GM19467 (cell line): ENCODE measurements around the gene VWA5A.

Experiments
- ATAC-seq: cut with Tn5 transposase; IDR thresholded peaks from one replicate; pipeline ENCODE4 v1.9.1; 2021; ENCODE audit warnings: mild to moderate bottlenecking, moderate library complexity; ENCODE audit not compliant: unreplicated experiment

The VWA5A gene, protein sequence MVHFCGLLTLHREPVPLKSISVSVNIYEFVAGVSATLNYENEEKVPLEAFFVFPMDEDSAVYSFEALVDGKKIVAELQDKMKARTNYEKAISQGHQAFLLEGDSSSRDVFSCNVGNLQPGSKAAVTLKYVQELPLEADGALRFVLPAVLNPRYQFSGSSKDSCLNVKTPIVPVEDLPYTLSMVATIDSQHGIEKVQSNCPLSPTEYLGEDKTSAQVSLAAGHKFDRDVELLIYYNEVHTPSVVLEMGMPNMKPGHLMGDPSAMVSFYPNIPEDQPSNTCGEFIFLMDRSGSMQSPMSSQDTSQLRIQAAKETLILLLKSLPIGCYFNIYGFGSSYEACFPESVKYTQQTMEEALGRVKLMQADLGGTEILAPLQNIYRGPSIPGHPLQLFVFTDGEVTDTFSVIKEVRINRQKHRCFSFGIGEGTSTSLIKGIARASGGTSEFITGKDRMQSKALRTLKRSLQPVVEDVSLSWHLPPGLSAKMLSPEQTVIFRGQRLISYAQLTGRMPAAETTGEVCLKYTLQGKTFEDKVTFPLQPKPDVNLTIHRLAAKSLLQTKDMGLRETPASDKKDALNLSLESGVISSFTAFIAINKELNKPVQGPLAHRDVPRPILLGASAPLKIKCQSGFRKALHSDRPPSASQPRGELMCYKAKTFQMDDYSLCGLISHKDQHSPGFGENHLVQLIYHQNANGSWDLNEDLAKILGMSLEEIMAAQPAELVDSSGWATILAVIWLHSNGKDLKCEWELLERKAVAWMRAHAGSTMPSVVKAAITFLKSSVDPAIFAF

DNA sequence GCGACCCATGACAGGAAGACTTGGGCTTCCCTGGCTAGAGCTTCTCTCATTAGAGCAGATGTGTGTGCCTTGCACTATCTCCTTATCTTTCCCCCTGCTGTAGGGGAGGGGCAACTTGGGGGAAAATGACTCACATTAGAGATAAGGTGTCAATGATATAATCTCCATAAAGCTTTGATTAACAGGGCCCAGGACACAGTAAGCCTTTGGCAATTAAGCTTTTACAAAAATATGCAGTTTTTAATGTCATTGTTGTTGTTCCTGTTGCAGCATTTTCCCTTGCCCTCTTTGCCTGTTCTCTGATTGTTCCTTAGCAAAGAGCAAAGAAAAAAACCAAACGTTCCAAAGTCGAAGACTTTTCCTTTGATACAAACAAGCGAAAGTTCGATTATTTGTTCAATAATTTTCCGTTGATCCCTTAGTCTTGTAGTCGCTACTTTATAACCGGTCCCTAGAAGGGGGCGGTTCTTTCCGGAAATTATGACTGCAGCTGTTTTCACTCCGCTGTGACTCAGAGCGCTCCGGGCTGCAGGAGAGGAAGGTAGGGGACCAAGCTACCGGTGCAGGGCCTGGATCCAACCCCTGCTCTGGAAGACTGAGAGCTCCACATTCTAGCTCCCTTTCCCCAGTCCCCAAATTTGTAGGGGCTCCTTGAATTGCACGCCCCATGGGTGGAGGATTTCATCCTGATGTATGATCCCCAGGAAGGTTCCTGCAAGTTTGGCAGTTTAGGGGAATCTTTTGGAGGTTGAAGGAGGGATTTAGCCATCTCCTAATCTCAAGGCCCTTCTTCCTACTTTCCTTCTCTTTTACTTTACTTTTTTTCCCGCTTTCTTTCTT lies at the start of gene VWA5A:
TSS of gene VWA5A (plus strand) at position 509 of the 840 bp plus-strand sequence. CDS start 2,062 bp downstream, outside the sequence.
- peak; percentile 99 for ATAC-seq

DNA sequence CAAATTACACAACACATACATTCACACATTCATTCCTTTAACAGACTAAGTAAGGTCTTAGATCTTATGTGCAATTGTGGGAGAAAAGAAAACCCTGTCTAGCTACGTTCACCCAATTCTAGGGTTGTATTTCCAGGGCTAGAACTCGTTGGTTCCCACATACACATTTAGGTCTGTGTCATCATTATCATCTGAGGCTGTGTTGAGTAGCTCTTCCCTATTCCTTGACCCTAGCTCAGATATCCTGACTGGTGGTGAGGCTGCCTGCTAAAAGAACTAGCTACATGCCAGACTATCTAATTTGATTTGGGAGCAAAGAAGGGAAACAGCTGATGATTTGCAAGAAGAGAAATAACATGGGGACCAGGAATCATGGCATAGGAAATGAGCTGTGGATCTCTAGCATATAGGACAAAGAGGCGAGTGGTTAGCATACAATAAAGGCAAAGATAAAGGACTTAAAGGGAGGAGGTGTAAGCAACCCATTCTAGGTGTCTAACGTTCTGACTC lies 46.6 kb upstream of the VWA5A start:
- no peak for ATAC-seq

DNA sequence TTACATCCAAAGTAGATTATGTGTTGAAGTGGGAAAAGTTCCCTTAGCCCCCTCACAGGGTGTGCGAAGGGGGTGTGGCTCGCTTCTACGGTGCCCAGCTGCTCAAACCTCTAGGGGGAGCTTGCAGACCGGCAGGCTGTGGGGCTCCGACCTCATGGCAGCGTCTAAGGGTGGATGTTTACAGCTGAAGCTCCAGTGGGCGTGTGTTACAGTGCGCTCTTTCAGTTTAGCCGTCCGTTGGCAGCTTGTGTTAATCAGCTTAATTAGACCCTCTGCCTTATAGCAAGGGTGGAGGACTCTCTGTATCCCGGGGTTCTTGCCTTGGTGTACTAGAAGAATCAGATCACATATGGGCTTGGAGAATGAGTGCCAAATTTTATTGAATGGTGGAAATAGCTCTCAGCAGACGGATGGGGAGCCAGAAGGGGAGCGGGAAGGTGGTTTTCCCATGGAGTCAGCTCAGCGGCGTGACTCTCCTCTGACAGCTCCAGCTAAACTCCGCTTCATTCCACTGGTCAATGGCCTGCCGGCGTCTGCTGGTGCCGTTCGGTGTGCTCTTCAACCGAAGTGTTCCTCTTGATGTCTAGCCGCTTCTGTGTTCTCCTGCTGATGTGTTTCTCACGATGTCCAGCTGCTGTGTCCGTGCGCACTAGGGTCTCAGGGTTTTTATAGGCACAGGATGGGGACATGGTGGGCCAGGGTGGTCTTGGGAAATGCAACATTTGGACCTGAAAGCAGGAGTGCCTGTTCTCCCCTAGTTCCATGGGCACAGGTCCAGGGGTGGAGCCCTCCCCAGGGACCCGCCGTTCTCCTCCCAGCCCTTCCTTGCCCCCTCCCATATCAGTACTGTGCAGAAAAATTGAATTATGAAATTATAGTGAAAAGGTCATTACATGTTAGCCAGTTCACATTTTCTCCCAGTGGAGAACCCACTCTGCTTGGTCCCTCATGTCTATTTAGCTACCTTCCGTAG lies 45.5 kb upstream of the VWA5A start:
- ATAC-seq: peak; percentile 76

DNA sequence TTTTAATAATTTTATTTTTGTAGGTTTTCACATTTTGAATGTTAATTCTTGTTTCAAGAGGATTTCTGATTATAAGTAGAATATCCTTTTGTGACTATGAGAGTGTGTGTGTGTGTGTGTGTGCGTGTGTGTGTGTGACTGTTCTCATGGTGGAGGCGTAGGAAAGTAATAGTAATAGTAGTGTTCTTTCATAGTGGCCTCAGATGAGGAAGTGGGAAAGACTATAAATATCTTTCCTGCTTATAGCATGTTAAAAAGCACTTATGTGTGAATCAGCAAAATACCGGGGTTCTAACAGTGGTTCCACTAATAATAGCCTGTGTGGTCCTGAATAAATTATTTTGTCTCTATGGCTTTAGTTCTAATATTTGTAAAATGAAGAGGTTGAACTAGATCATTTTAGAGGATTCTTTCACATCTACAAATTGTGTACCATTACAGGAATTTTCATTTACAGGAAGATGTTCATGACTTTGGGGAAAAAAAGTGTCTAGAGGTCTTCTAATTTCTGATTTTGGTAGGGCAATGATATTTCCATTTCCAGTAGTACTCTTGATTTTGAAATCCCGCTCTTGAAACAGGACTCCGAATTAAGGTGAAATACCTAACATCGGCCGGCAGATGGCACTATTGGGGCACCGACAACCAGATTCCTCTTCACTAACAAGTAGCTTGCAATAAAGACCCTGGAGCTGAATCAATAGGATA lies 44.2 kb upstream of the VWA5A start:
- ATAC-seq: peak; percentile 87

DNA sequence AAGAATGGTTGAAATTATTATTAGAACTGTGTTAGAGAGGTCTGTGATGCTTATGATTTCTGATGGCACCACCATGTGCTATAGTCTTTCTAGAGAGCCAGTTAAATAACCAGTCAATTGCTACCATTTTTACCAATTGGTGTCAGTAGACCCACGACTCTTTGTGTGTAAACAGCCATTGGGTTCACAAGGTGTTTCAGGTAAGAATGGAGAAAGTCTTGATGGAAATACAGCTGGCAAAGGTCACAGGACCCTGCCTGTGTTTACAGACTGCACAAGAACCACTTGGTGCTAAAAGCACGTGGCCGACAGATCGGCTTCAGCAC lies 43.7 kb upstream of the VWA5A start:
- no peak for ATAC-seq

DNA sequence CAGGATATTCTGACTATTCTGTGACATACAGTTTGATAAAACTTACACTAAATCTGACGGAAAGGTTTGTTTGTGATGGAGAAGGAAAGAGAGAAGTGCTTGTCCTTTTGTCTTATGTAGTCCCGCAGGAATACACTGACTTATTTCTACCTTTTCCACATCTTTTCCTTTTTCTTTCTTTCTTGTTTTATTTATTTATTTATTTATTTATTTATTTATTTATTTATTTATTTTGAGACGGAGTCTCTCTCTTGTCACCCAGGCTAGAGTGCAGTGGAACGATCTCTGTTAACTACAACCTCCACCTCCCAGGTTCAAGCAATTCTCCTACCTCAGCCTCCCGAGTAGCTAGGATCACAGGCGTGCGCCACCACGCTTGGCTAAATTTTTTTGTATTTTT lies 43.1 kb upstream of the VWA5A start:
- ATAC-seq: no peak

DNA sequence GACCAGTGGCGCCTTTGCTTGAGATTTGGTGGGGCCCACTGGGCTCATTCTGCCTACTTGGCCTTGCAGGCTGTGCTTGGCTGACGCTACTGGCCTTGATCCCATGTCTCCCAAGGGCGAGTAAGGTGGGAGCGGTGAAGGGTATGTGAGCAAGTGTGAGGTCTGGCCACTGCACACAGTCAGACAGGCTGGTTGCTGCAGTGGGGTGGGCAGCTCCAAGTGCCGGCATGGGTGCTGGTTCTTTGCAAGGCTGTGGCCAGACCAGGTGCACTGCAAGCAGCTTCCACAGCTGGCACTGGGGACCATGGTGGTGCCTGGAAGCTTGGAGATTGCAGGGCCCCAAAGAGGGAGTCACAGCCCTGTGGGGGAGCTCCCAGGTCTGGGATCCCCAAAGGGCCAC lies 40.7 kb upstream of the VWA5A start:
- ATAC-seq: no peak

DNA sequence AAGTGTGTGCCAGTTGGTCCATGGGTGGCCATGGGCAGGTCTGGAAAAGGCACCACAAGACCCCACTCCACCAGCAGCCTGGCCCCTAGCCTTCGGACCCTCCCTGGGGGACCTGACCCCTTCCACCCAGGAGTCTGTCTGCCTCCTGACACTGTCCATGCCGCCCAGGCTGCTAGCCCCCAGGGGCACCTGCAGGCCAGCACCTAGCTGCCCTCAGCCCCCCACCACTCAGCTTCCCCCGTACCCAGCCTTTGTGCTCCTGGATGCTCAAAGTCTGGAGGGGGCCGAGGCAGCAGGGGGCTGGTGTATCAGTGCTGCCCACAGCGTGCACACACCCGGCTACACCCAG lies 39.8 kb upstream of the VWA5A start:
- ATAC-seq: no peak

DNA sequence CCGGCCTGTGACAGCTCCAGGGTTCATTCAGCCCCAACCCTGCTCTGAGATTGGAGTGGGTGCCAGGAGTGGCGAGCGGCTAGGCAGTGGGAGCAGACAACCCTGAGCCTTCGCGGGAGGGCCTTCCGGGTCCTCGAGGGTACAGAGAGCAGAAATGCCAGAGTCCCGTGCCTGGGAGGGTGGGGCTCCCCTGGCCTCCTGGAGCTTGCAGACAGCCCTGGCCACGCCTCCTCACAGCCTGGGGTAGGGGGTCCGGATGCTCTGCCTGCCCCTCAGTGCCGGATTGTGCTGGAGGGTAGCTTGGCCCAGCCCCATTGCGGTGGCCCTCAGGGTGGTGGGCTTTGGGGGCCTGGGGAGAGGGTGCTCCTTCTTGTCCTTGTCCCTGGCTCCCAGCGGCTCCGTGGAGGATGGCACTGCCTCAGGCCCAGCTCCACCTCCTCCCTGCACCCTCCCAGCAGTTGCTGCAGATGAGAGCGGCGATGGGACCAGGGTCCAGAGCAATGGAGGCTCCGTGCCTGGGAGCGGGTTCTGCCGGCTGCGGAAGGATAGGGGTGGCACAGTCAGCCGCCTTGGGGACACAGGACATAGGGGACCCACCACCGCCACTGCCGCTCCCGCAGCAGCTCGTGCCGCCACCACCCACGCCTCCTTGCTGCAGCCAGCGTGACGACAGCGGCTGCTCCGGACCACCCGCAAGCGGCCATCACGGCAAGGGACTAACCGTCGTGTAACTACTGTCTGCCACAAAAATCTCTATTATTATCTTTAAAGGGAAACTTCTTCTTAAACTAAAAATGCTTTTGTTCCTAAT lies 39.2 kb upstream of the VWA5A start:
- ATAC-seq: peak; percentile 50

DNA sequence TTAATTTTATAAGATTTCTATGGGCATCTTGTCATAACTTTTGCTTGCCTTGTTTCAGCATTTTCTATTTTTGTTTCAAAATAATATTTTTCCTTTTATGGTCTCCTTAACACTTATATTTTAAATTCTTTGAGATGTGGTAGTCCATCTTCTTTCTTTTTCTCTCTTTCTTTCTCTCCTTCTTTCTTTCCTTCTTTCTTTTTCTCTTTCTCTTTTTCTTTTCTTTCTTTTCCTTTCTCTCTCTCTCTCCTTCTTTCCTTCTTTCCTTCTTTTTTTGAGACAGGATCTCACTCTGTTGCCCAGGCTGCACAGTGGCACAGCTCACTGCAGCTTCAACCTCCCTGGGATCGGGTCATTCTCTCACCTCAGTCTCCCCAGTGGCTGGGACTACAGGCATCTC lies 38.0 kb upstream of the VWA5A start:
- ATAC-seq: no peak

DNA sequence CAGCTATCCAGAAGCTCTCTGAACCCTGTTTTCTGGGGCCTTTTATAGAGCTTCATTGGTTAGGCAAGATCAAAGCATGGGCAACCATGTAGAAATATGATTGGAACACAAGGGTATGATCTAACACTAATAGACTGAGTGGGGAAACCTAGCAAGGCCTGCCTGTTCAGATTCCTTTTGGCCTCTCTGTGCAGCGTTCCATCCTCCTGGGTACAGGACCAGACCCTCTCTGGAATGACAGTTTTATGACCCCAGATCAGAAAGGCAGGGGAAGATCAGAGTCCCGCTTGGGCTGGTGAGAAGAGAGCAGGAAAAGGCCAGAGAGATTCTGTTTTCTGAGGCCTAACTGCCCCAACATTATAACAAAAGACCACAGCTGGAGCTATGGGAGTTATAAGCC lies 36.7 kb upstream of the VWA5A start:
- ATAC-seq: no peak

DNA sequence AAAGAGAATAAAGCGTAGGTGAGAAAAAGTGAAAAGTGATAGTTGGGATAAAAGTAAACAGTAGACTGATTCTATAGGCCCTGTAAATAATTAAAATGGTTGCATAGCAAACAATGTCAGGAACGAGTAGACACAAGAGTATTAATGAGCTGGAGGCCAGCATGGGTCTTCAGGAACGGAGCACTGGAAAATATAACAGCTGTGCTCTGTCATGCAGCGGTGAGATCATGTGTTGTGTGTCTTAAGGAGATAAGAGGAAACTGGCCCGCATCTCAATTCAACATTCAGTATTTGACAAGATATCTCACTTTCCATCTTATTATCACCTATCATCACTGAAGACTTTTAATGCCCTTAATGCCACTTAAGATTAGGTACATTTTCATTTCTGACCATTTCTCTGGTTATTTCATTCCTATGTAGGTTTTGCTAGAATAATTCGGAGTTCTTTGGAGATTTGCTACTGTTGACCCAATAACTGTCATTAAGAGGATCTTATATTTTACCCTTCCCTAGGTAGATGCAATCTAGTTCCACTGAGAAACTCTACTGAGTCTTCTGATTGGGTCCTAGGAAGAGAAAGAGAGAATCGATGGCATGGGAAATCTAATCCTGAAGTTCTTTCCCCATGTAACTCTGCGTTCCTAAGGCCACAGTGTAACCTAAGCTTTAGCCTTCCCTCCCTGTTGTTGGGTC lies 35.5 kb upstream of the VWA5A start:
- no peak for ATAC-seq

DNA sequence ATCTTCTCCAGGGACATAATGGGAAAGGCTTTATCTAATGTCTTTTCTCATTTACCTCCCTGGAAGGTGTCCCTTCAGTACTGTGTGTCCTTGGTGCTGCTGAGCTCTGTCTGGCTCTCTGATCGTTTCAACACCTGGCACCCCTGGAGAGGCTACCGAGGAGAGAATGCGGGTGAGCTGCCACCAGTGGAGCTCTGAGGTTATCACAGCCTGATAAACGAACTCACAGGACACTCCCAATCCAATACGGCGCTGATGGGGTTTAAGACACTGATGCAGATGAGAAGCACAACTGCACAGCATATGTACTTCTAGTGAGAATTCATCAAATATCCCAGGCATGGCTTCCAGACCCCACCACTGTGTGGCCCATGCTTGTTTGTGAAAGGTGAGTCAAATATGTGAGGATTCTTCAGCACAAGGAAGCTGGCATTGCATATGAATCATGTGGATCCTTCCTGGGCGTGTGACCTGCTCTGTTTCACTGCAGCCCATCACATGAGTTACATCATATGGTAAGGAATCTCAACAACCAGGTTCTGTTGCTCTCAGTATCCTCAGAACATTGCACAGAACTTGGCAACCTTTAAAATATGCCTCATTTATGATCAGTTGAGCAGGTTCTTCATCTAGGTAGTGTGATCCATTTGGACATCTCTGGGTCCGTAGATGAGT lies 34.8 kb upstream of the VWA5A start:
- no peak for ATAC-seq

DNA sequence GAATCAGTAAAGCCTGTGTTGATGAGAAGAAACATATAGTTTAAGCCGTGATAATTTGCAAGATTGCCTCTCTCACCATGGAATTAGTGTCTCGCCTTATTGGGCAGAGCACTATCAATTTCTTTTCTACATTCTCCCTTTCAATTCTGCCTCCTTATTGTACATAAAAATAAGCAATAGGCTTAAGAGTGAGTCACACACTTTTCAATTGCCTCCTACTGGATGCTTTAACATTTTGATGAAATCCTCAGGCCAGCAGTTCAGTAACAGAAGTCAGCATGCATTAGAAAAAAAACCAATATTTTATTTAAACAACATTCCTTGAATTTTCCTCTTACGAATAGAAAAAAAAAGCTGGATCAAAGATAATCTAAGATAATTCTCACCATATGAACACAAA lies 33.8 kb upstream of the VWA5A start:
- no peak for ATAC-seq

DNA sequence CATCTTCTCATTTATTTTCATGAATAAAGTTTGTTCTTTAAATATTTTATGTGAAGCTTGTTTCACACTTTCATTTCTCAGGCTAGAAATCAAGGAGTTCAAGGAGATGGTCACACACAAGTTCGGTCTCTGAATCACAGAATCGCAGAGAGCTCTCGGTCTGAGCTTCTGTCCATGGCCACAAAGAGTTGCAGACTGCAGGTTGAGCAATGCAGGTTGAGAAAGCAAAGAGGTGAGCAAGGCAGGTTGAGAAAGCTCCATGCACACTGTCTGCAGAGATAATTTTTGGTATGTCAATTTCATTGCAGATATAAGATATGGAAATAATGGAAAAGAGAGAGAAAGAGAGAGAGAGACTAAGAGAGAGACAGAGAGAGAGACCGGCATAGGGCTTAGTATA lies 32.9 kb upstream of the VWA5A start:
- no peak for ATAC-seq

DNA sequence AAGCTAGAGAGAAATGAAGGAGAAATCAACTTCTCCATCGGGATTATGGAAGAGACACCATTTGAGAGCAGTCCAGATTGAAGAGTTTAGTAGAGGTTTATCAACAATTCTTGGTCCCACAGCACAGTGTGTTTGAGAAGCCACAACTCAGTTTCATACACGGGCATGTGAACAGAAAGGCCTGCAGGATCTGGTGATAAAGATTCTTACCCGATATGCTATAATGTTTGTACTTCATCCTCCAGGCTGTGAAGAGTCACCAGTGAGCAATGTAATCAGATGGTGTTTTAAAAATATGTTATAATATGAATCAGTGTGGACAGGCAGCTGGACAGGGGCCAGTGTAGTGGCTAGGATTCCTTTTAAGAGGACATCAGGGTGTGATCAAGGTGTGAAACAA lies 29.7 kb upstream of the VWA5A start:
- no peak for ATAC-seq

DNA sequence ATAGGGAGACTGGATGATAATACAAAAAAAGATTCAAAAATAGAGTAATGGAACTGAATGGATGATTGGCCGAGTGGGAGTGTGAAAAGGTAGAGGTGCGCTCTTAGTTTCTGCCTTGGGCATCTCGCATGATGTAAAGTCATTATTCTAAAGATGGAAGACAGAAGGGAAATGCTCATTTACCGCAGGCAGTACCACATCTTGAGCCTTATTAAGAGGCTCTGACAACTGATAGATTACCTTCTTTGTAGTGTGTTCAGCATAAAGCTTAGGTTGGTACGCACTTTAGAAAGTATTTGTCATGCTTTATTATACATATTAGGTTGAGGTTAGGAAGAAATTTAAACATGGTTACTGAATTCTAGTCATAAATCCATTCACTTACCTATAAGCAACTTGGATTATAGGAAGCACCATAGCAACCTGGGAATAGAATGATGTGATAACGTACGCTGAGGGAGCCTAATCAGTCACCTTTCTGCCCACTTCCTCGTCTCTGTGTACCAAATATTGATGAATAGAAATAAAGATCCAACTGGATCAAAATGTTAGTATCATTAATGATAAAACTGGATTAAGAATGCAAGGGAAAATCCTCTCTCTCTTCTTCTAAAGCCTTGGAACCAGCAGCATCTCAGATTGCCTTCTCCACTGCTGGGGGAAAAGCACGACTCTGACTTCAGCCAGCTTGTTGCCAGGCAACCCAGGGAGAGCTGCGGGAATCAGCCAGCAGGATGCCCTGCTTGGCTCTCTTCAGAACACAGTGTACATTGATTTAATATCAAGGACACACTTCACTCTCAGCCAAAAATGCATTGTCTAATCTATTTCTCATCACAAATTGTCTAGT lies 29.0 kb upstream of the VWA5A start:
- ATAC-seq: no peak
